Thyroid gland (tissue), 4 donors: ENCODE results near the gene MICU2.

Experiments used
- CTCF ChIP-seq, 6 experiments: fragments of 200-600 bp in 3 of 6; fragments of 450-650 bp in 3 of 6; sonication (generic) in 3 of 6; IDR thresholded peaks; one replicate each; pipeline ENCODE4 v1.5.1; 2016 to 2019; ENCODE audit warnings: antibody characterized with exemption in 6 of 6, mild to moderate bottlenecking in 2 of 6, inconsistent platforms in 1 of 6, moderate library complexity in 1 of 6
- POLR2A ChIP-seq, 2 donors: fragments of 450-650 bp; IDR thresholded peaks; one replicate each; pipeline ENCODE4 v1.6.1; 2017; ENCODE audit warnings: antibody characterized with exemption in 2 of 2, mild to moderate bottlenecking in 2 of 2, moderate library complexity in 1 of 2

GRCh38 chr13:21541980-21542379 is 62.0 kb downstream of the MICU2 start:
- TF ChIP-seq CTCF (IDR thresholded peaks at IDR 0.05) (no peak), POLR2A (IDR thresholded peaks at IDR 0.05) (no peak)
